22Rv1 (cell line): ENCODE measurements around the gene ZBTB48.
A peak's percentile ranks its signal among the peaks of the same experiment; 100 is the strongest.

Source experiments
- H3K27ac ChIP-seq: fragments of 450-650 bp; 2 replicates; pipeline ENCODE4 v1.5.1; 2017
- ZFX ChIP-seq: fragments of 450-650 bp; IDR thresholded peaks from 2 replicates; pipeline ENCODE4 v1.6.1; 2017; ENCODE audit warnings: antibody characterized with exemption, borderline replicate concordance
- TF ChIP-seq, protein P1 (sequence below): fragments of 450-650 bp; IDR thresholded peaks from 2 replicates; pipeline ENCODE4 v1.5.1; 2017; ENCODE audit warnings: mild to moderate bottlenecking

Gene ZBTB48

DNA sequence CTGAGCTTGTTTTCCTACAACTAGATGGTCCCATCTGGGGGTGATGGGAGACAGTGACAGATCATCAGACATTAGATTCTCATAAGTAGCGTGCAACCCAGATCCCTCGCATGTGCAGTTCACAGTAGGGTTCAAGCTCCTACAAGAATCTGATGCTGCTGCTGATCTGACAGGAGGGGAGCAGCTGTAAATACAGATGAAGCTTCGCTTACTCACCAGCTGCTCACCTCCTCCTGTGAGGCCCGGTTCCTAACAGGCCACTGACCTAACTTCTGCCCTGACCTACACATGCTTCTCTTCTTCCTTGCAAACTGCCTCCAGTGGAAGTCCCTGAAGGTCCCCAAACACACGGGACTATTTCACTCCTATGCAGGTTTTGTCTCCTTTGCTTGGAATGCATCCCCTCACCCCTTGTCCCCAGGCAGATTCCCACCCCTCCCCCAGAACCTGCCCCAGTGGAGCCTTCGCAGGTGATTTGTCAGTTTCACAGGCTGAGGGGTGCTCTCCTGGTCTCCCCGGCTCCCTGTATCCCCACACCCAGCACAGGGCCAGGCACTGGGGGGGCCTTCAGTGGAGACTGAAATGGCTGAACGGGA lies 5.7 kb upstream of the ZBTB48 start:
- no peak overlapping the region for H3K27ac ChIP-seq
- no peak for TF ChIP-seq ZFX
- TF ChIP-seq, protein P1, sequence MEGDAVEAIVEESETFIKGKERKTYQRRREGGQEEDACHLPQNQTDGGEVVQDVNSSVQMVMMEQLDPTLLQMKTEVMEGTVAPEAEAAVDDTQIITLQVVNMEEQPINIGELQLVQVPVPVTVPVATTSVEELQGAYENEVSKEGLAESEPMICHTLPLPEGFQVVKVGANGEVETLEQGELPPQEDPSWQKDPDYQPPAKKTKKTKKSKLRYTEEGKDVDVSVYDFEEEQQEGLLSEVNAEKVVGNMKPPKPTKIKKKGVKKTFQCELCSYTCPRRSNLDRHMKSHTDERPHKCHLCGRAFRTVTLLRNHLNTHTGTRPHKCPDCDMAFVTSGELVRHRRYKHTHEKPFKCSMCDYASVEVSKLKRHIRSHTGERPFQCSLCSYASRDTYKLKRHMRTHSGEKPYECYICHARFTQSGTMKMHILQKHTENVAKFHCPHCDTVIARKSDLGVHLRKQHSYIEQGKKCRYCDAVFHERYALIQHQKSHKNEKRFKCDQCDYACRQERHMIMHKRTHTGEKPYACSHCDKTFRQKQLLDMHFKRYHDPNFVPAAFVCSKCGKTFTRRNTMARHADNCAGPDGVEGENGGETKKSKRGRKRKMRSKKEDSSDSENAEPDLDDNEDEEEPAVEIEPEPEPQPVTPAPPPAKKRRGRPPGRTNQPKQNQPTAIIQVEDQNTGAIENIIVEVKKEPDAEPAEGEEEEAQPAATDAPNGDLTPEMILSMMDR = no peak

DNA sequence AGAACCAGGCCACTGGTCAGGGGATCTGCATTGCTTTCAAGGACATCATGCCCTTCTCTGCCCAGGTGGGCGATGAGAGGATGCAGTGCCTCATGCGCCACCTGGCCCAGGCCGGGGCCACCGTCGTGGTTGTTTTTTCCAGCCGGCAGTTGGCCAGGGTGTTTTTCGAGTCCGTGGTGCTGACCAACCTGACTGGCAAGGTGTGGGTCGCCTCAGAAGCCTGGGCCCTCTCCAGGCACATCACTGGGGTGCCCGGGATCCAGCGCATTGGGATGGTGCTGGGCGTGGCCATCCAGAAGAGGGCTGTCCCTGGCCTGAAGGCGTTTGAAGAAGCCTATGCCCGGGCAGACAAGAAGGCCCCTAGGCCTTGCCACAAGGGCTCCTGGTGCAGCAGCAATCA lies 5.0 kb upstream of the ZBTB48 start:
- TF ChIP-seq, protein P1 = no peak
- no peak for TF ChIP-seq ZFX
- H3K27ac ChIP-seq = no peak overlapping the region

- TF ChIP-seq, protein P1 = no peak
- TF ChIP-seq ZFX = no peak
- no peak overlapping the region for H3K27ac ChIP-seq
These were observed 1.8 kb upstream of the ZBTB48 start for GRCh38 chr1:6577831-6578525.

- TF ChIP-seq, protein P1 = no peak
- no peak for TF ChIP-seq ZFX
- H3K27ac ChIP-seq = no peak overlapping the region
These were observed 995 bp upstream of the ZBTB48 start for GRCh38 chr1:6578624-6579373.

DNA sequence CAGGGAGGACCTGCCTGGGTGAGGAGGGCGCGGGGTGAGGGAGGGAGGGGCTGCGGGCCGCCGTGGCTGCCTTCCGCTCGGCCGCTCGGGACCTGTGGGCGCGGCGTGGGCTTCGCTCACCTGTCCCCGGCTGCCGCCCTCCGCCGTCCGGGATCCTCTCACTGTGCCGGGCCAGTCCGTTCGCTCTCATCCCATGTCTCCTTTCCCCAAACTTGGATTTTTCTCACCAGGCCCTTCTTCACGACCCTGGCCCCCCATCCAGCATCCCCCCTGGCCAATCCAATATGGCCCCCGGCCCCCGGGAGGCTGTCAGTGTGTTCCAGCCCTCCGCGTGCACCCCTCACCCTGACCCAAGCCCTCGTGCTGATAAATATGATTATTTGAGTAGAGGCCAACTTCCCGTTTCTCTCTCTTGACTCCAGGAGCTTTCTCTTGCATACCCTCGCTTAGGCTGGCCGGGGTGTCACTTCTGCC lies 362 bp downstream of the ZBTB48 start:
- TF ChIP-seq, protein P1 = no peak
- no peak for TF ChIP-seq ZFX
- peak overlapping the region; percentile 79 for H3K27ac ChIP-seq

DNA sequence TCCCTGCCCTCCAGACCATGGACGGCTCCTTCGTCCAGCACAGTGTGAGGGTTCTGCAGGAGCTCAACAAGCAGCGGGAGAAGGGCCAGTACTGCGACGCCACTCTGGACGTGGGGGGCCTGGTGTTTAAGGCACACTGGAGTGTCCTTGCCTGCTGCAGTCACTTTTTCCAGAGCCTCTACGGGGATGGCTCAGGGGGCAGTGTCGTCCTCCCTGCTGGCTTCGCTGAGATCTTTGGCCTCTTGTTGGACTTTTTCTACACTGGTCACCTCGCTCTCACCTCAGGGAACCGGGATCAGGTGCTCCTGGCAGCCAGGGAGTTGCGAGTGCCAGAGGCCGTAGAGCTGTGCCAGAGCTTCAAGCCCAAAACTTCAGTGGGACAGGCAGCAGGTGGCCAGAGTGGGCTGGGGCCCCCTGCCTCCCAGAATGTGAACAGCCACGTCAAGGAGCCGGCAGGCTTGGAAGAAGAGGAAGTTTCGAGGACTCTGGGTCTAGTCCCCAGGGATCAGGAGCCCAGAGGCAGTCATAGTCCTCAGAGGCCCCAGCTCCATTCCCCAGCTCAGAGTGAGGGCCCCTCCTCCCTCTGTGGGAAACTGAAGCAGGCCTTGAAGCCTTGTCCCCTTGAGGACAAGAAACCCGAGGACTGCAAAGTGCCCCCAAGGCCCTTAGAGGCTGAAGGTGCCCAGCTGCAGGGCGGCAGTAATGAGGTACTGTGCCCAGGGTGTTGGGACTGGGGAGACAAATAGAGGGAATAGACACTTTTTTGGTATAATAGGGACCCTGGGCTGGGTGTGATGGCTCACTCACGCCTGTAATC lies 1.0 kb downstream of the ZBTB48 start:
- TF ChIP-seq, protein P1 = no peak
- TF ChIP-seq ZFX = no peak
- H3K27ac ChIP-seq = peak overlapping the region; percentile 79
